Subcutaneous abdominal adipose tissue (tissue), 5 donors: ENCODE measurements around the gene BBX.
A peak's percentile ranks its signal among the peaks of the same experiment; 100 is the strongest.

Experiments used
- H3K27ac ChIP-seq: one replicate; pipeline ENCODE4 v1.7.0; 2013; ENCODE audit warnings: low read depth, mild to moderate bottlenecking, inconsistent platforms, low read length, moderate library complexity
- H3K27me3 ChIP-seq, 5 donors: one replicate each; pipeline ENCODE4 v1.7.0; 2013; ENCODE audit warnings: low read length in 5 of 5, inconsistent platforms in 1 of 5; ENCODE audit not compliant: control insufficient read depth in 5 of 5, insufficient read depth in 4 of 5
- H3K36me3 ChIP-seq, 5 donors: one replicate each; pipeline ENCODE4 v1.7.0; 2013; ENCODE audit warnings: low read length in 5 of 5; ENCODE audit not compliant: control insufficient read depth in 5 of 5, insufficient read depth in 5 of 5
- H3K4me1 ChIP-seq, 5 donors: one replicate each; pipeline ENCODE4 v1.7.0; 2013; ENCODE audit warnings: low read length in 5 of 5, mild to moderate bottlenecking in 3 of 5, moderate library complexity in 1 of 5; ENCODE audit not compliant: control insufficient read depth in 5 of 5, insufficient read depth in 5 of 5
- H3K4me3 ChIP-seq, 5 donors: one replicate each; pipeline ENCODE4 v1.7.0; 2013; ENCODE audit warnings: low read length in 5 of 5, low read depth in 1 of 5
- H3K9ac ChIP-seq, 5 donors: one replicate each; pipeline ENCODE4 v1.7.0; 2013; ENCODE audit warnings: low read length in 5 of 5, mild to moderate bottlenecking in 4 of 5, moderate library complexity in 3 of 5
- H3K9me3 ChIP-seq, 5 donors: one replicate each; pipeline ENCODE4 v1.7.0; 2013; ENCODE audit warnings: low read length in 5 of 5; ENCODE audit not compliant: control insufficient read depth in 5 of 5
- donor health status: healthy.
- donor health status: healthy.
- donor health status: healthy.
- donor health status: healthy.
- donor health status: healthy.

Gene BBX

DNA sequence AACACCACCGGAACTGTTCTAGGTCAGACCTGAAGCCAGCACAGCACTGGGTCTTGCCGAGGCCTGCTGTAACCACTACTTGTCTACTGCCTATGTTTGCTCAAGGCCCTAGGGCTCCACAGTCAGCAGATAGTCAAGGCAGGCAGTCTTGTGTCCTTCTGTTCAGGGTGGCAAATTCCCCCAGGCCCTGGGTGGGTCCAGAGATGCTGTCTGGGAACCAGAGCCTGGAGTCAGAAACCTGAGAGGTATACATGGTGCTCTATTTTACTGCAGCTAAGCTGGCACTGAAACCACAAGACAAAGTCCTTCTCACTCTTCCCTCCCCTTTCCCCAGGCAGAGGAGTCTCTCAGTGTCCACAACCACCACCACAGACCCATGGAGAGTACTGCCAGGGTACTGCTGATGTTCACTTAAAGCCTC is 89.9 kb downstream of the BBX start:
- peaks cover 0 to 6% (median 0%) of the 10 kb centered on the region in 5 donors for H3K4me1 ChIP-seq
- H3K27ac ChIP-seq: no peak overlapping the region
- peaks cover 0 to 6% (median 2%) of the 10 kb centered on the region in 5 donors for H3K9me3 ChIP-seq
- no peaks in the 10 kb centered on the region for H3K27me3 ChIP-seq
- H3K36me3 ChIP-seq: no peaks in the 10 kb centered on the region
- H3K4me3 ChIP-seq: peak overlapping the region in 2 of 5 donors; percentile 17 to 32
- H3K9ac ChIP-seq: no peak overlapping the region

DNA sequence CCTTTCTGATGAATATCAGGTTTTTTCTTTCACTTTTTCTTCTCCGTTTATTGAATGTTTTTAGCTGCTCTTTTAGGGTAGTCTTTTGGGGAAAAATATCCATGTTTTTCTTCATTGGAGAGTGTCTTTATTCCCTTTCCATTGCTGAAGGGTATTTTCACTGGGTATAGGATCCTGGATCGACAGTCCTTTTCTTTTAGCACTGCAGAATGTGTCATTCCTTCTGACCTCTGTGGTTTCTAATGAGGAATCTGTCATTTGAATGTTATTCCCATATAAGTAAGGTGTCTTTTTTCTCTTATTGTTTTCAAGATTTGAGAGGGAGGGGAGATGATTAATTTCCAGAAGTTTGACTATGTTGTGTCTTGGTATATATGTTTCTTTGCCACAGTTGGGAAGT is 96.8 kb downstream of the BBX start:
- H3K9ac ChIP-seq: no peak overlapping the region
- H3K4me3 ChIP-seq: no peak overlapping the region
- no peaks in the 10 kb centered on the region for H3K27me3 ChIP-seq
- H3K27ac ChIP-seq: no peak overlapping the region
- H3K9me3 ChIP-seq: no peaks in the 10 kb centered on the region
- H3K36me3 ChIP-seq: no peaks in the 10 kb centered on the region
- no peaks in the 10 kb centered on the region for H3K4me1 ChIP-seq

DNA sequence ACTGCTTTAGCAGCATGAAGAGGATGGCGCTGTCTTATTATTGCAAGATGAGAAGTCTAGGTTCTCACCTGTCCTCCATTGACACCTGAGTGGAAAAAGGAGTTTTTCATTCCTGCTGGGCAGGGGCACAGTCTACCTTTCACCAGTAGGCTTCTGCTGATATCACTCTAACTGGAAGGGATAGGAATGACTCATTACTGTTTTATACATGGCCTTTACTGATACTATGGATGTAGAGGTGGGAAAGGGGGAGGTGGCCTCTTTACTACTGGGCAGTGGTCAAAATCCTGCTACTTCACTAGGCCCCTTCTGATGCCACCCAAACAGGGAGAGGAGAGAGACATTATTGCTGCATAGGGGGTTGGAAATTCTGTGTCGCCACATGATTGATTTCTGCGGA is 97.8 kb downstream of the BBX start:
- no peaks in the 10 kb centered on the region for H3K9me3 ChIP-seq
- no peak overlapping the region for H3K9ac ChIP-seq
- no peaks in the 10 kb centered on the region for H3K27me3 ChIP-seq
- no peaks in the 10 kb centered on the region for H3K4me1 ChIP-seq
- H3K36me3 ChIP-seq: no peaks in the 10 kb centered on the region
- H3K4me3 ChIP-seq: no peak overlapping the region
- no peak overlapping the region for H3K27ac ChIP-seq

DNA sequence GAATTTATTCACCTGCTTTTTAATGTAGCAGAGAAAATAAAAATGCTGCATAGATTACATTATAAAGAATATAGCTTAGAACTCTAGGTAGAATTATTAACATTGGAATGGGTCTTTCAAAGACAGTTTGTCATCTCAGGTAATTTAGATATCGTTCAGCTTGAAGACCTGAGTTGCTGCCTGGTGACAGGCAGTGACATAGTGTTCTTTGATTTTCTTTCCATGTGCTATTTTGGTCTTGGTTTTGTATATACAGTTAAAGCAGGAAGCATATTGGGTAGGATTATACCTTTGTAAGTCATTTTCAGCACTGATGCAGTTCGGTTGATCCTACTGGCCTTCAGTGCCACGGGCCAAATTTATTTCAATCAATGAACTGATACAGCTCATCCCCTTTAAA is 98.7 kb downstream of the BBX start:
- H3K9me3 ChIP-seq: no peaks in the 10 kb centered on the region
- H3K36me3 ChIP-seq: no peaks in the 10 kb centered on the region
- H3K27me3 ChIP-seq: no peaks in the 10 kb centered on the region
- no peak overlapping the region for H3K27ac ChIP-seq
- no peaks in the 10 kb centered on the region for H3K4me1 ChIP-seq
- no peak overlapping the region for H3K4me3 ChIP-seq
- no peak overlapping the region for H3K9ac ChIP-seq

- Histone ChIP-seq H3K27ac (no peak overlapping the region), H3K36me3 (no peaks in the 10 kb centered on the region), H3K27me3 (no peaks in the 10 kb centered on the region), H3K4me1 (peaks cover 0 to 4% (median 3%) of the 10 kb centered on the region in 5 donors), H3K4me3 (no peak overlapping the region), H3K9me3 (no peaks in the 10 kb centered on the region), H3K9ac (no peak overlapping the region)
Measured at GRCh38 chr3:107627962-107628542, 105.3 kb downstream of the BBX start.

DNA sequence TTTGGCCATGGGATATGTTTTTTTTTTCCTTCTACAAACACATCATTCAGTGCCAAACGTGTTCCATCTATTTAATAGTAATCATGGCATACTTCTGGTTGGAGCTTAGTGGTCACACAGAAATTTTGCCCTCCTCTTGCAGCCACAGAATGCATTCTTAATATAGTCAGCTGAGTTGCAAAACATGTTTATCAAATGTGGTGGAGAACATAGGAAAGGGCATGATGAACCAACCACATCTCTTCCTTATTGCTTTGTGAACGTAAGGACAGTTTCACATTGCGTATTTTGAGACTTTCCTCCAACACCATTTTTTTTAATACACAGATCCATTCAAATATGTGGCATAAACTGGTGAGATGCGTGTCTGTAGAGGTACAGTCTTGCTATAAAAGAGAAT is 106.8 kb downstream of the BBX start:
- peaks cover 0 to 11% (median 3%) of the 10 kb centered on the region in 5 donors for H3K4me1 ChIP-seq

GRCh38 chr3:107630779-107631178 is 108.0 kb downstream of the BBX start:
- Histone ChIP-seq H3K36me3 (no peaks in the 10 kb centered on the region), H3K9ac (no peak overlapping the region), H3K4me1 (peaks cover 0 to 11% (median 3%) of the 10 kb centered on the region in 5 donors), H3K4me3 (no peak overlapping the region), H3K27me3 (no peaks in the 10 kb centered on the region), H3K27ac (no peak overlapping the region), H3K9me3 (no peaks in the 10 kb centered on the region)

More for the DNA sequence above, 106.8 kb downstream of the BBX start:
- Histone ChIP-seq H3K27ac (no peak overlapping the region), H3K27me3 (no peaks in the 10 kb centered on the region), H3K36me3 (no peaks in the 10 kb centered on the region), H3K4me3 (no peak overlapping the region), H3K9ac (no peak overlapping the region), H3K9me3 (no peaks in the 10 kb centered on the region)

DNA sequence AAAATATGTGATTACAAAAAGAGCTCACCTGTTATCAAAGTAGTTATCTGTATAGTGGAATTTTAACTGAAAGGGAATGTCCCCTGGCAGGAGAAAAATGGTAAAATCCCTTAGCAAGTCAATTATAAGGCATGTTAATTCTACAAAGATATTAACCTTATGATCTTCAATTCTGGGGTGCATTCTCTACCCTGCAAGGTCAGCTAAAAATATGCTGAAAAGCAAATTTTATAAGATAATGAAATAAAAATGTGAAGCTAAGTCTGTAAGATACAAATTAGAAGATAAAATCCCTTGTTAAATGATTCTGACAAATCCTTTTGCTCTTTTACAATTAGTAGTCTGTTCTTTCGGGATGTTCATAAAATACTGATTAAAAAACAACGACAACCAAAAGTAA is 109.8 kb downstream of the BBX start:
- Histone ChIP-seq H3K9ac (no peak overlapping the region), H3K4me1 (peaks cover 0 to 11% (median 3%) of the 10 kb centered on the region in 5 donors), H3K4me3 (no peak overlapping the region)

GRCh38 chr3:107633327-107634098 is 110.8 kb downstream of the BBX start:
- Histone ChIP-seq H3K4me1 (peaks cover 0 to 11% (median 3%) of the 10 kb centered on the region in 5 donors), H3K36me3 (no peaks in the 10 kb centered on the region), H3K27me3 (no peaks in the 10 kb centered on the region), H3K4me3 (no peak overlapping the region), H3K9ac (no peak overlapping the region), H3K27ac (no peak overlapping the region), H3K9me3 (no peaks in the 10 kb centered on the region)

More for the DNA sequence above, 109.8 kb downstream of the BBX start:
- no peaks in the 10 kb centered on the region for H3K9me3 ChIP-seq
- no peaks in the 10 kb centered on the region for H3K27me3 ChIP-seq
- no peaks in the 10 kb centered on the region for H3K36me3 ChIP-seq
- H3K27ac ChIP-seq: no peak overlapping the region

DNA sequence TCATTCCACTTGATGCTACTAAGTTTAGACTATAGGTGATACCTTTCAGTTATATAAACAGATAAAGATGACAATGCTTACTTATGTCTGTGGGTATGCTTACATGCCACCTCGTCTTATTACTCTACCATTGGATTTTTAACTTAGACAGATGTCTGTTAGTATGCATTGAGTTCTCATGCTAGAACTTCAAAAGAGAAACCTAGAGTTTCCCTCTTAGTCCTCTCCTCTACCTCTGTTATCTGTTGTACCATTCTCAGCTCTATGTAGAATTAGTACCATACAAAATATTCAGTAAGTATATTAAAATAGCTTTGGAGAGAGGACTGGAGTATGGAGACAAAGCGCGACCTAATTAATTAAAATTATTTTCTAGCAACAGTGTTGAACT is 111.3 kb downstream of the BBX start:
- H3K9ac ChIP-seq: no peak overlapping the region
- peaks cover 0 to 15% (median 3%) of the 10 kb centered on the region in 5 donors for H3K4me1 ChIP-seq
- H3K4me3 ChIP-seq: no peak overlapping the region
- H3K9me3 ChIP-seq: no peaks in the 10 kb centered on the region
- no peak overlapping the region for H3K27ac ChIP-seq
- no peaks in the 10 kb centered on the region for H3K36me3 ChIP-seq
- H3K27me3 ChIP-seq: no peaks in the 10 kb centered on the region
